WI38 (cell line): ENCODE data around the gene NMUR1.

ENCODE experiments used
- H3K4me3 ChIP-seq: 2 replicates; pipeline ENCODE4 v1.5.1; 2011; ENCODE audit warnings: low read depth, mild to moderate bottlenecking, control low read depth, low read length
- TF ChIP-seq, protein P1 (sequence below): IDR thresholded peaks from 2 replicates; pipeline ENCODE4 v1.5.1; 2012; ENCODE audit warnings: low read depth, mild to moderate bottlenecking, control low read depth, low read length

Gene NMUR1

DNA sequence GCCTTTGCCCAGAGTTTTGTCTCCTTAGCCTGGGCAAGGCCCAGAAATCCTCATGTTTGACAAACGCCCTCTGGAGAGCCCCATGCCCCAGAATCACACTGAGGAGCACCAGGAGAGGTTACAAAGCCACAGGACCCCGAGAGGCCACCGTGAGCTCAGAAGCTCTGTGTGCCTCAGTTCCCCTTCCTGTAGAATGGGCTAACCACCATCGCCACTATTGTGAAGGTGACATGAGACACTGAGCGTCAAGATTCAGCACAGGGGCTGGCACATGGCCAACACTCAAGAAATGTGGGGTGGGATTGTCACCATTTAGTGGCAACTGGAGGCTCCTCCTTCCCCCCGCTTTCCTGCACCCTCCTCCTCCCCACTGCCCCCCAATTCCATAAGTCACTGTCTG is 1.2 kb upstream of the NMUR1 start:
- TF ChIP-seq, protein P1, sequence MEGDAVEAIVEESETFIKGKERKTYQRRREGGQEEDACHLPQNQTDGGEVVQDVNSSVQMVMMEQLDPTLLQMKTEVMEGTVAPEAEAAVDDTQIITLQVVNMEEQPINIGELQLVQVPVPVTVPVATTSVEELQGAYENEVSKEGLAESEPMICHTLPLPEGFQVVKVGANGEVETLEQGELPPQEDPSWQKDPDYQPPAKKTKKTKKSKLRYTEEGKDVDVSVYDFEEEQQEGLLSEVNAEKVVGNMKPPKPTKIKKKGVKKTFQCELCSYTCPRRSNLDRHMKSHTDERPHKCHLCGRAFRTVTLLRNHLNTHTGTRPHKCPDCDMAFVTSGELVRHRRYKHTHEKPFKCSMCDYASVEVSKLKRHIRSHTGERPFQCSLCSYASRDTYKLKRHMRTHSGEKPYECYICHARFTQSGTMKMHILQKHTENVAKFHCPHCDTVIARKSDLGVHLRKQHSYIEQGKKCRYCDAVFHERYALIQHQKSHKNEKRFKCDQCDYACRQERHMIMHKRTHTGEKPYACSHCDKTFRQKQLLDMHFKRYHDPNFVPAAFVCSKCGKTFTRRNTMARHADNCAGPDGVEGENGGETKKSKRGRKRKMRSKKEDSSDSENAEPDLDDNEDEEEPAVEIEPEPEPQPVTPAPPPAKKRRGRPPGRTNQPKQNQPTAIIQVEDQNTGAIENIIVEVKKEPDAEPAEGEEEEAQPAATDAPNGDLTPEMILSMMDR = no peak
- no peak overlapping the region for H3K4me3 ChIP-seq

DNA sequence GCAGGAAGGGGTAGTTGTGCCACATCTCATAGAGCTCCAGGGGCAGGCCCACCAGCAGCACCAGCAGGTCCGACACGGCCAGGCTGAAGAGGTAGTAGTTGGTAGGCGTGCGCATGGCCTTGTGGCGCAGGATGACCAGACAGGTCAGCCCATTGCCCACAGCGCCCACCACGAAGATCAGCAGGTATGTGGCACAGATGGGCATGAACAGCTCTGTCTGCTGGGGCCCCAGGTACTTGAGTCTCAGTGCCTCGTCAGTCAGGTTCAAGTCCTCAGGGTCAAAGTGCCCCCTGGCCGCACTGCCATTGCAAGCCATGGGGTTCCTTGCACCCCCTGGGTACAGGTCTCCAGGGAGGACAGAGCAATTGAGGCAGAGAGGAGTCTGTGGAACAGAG is 1.6 kb downstream of the NMUR1 start:
- TF ChIP-seq, protein P1 = no peak
- no peak overlapping the region for H3K4me3 ChIP-seq

DNA sequence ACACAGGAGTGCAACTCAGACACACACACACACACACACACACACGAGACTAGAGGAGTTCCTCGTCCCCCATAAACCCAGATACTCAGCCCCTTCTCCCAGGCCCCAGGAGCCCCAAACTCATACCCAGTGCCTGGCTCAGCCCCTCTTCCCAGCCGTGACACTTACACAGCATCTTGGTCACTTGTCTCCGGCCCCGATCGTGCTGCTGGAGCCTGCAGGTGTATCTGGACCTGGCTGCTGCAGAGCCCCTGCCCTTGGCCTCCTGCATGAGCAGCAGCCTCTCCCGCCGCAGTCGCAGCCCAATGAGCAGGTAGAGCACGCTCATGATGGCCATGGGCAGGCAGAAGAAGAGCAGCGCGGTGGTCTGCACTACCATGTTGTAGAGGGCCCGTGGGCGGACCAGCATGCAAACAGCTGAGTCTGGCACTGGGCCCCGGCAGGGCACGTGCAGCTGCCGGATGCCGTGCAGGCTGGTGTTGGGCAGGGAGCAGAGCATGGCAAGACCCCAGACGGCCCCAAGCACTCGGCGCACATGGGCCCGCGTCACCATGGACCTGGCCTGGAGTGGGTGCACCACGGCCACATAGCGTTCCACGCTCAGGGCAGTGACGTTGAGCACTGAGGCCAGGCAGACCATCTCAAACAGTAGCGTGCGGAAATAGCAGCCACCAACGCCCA is 2.1 kb downstream of the NMUR1 start:
- H3K4me3 ChIP-seq = no peak overlapping the region
- TF ChIP-seq, protein P1 = no peak

DNA sequence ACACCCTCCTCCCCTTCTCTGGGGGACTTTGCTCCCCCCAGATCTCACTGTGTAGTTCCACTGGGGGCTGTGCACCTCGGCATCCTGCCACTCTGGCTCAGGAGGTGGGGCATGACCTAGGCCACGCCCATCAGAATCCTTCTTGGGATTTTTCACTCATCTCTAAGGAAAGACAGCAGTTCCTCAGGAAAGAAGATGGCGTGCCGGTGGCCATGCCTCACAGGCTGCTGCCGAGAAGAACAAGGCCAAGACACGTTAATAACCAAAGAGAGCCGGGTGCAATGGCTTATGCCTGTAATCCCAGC is 3.2 kb downstream of the NMUR1 start:
- TF ChIP-seq, protein P1 = no peak
- H3K4me3 ChIP-seq = no peak overlapping the region

DNA sequence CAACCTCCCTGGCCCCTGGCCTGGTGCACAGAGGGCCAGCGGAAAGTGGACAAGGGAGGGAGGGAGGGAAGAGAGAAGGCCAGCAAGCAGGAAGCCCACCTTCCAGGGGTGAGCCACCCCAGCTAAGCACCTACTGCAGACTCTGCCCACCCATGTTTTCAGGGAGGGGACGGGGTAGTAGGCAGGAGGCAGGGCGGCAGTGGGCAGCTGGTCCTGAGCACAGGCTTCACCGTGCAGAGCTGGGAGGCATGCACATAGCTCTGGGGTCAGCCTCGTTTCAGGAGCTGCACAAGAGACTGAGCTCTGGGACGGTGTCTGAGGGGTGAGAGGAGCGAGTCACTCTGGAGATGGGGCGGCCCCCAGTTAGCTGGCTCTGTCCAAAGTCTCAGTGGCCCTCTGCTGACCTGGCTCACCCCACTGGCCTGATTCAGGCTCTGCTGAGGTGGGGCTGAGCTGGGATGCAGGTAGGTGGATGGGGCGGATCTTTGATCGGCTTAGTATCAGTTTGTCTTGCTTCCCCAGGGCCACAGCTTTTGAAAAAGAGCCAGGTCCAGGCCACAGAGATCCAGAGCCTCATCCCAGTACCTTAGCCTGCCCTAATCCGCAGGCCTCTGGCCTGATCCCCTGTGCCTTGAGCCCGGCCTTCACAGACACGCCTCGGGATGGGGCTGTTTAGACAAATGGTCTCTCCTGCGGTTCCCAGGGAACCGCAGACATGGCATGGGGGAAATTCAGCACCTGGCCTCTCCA is 3.7 kb downstream of the NMUR1 start:
- TF ChIP-seq, protein P1 = no peak
- no peak overlapping the region for H3K4me3 ChIP-seq

DNA sequence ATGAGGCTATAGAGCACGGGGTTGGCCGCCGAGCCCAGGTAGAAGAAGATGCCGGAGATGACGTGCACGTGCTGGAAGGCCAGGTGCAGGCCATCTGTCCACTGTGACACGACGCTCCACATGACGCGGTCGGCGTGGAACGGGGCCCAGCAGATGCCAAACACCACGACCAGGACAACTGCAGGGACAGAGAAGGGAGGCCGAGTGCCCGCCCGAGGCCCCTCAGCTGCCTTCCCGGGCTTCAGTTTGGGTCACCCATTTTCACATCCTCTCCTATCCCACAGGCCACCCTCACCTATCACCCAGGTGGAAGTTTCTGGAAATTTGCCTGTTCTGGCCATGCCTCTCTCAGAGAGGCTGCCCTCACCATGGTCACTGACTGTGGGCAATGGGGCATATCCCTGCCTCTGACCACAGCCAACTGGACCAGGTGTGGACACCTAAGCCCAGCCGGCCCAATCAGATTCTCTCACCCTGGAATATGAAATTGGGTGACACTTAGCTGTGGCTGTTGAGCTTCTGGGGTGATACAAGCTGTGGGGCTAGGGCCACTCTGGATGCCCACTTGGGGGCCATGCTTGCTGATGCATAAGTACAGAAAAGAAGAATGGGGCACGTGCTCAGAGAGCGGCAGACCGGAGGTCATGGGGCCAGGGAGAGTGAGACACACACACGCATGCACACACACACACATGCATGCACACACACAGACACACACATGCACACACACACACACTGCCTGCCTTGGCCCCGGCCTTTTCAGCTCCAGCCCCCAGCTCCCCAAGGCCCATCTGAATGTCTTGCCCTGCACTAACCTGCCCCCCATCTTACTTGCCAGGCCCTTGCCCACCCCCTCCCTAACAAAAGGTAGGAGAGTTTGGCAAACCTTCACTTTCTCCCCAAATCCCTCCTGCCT is 4.7 kb downstream of the NMUR1 start:
- TF ChIP-seq, protein P1 = no peak
- no peak overlapping the region for H3K4me3 ChIP-seq
